Measurements from ENCODE around the gene DPP6.

DNA sequence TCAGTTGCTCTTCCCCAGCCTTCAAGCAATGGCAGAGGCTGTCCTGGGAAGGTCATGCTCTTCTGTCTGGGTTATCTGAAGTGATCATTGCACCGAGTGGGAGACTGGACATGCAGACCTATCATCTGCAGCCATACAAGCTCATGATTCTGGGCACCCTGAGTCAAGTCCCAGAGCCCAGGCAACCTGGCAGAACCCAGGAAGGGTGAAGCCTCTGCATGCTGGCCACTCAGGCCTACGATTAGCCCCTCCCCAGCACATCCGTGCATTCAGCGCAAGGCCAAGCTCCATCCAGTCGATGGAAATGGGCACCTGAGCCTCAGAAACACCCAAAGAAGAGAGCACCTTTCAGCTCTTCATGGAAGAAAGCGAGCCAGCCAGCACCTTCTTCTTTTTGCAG, 688.9 kb downstream of the DPP6 start:
- no peak for TF ChIP-seq CTCF (conservative IDR thresholded peaks at IDR 0.05; ENCODE audit: low read depth, low read length)
- no peak for TF ChIP-seq EZH2 (IDR thresholded peaks at IDR 0.05; ENCODE audit: borderline replicate concordance, low read depth, low read length, poor library complexity, severe bottlenecking)

Data from A673 (cell line).